Activated CD4-positive, alpha-beta T cell treated with anti-CD3 and anti-CD28 coated beads for 36 hours (primary cell): ENCODE measurements around the gene TECR. TPM values are rescaled to one million over a fixed set of nuclear protein-coding genes. Genes with fewer than 3 reads are reported as not detected.
"Not testable (repeated sequence)": the region's sequence is repeated elsewhere in the genome, so short reads cannot be mapped to it uniquely, and the experiment has no call there.

ENCODE experiments used
- ATAC-seq: fragments of 200-7000 bp; cut with Tn5 transposase; one replicate; pipeline ENCODE4 v1.10.0; 2021; ENCODE audit warnings: mild to moderate bottlenecking, moderate library complexity
- CTCF ChIA-PET: fragments of 350-600 bp; sonication (Branson Sonifier 250); formaldehyde crosslinking; loops from one replicate; lab custom pipeline; 2021; ENCODE audit warnings: antibody characterized with exemption; lab: Charles Lee
- POLR2A ChIA-PET: fragments of 350-600 bp; sonication (Branson Sonifier 250); formaldehyde crosslinking; loops from one replicate; lab custom pipeline; 2021; ENCODE audit warnings: antibody characterized with exemption, inconsistent platforms; lab: Charles Lee
- DNase-seq: peaks from one replicate; pipeline ENCODE4 v3.0.0-alpha.2; 2020
- H3K27ac Mint-ChIP-seq: one replicate; pipeline ENCODE4 v1.8.0; 2021; ENCODE audit warnings: mixed read lengths
- H3K27me3 Mint-ChIP-seq: one replicate; pipeline ENCODE4 v1.8.0; 2021; ENCODE audit warnings: mixed read lengths
- H3K36me3 Mint-ChIP-seq: one replicate; pipeline ENCODE4 v1.8.0; 2021; ENCODE audit warnings: low read depth, mixed read lengths
- H3K4me1 Mint-ChIP-seq: one replicate; pipeline ENCODE4 v1.8.0; 2021; ENCODE audit warnings: mixed read lengths
- H3K4me3 Mint-ChIP-seq: one replicate; pipeline ENCODE4 v1.8.0; 2021; ENCODE audit warnings: mild to moderate bottlenecking, moderate library complexity, mixed read lengths
- H3K9me3 Mint-ChIP-seq: one replicate; pipeline ENCODE4 v1.8.0; 2021; ENCODE audit warnings: low read depth, mixed read lengths
- intact Hi-C, 2 experiments: fragments of 100-400 bp; cut with DNase I in 1 of 2; cut with micrococcal nuclease in 1 of 2; formaldehyde crosslinking; loops; one replicate each; pipeline versions ENCODE4 v1.14.2 to v1.15.1; 2022 to 2024; cut with DNase I, micrococcal nuclease
- total RNA-seq, 2 experiments: library from RNA; stranded (reverse); gene quantifications; one replicate each; pipeline ENCODE4 v1.2.3, GENCODE V29; 2021

The TECR gene
- total RNA-seq, 2 experiments from 2014 or later = 106 to 145 TPM

GRCh38 chr19:14495672-14496028 lies 33.7 kb upstream of the TECR start:
- H3K27ac Mint-ChIP-seq = peak overlapping the region; percentile 74
- peaks cover 21% of the 10 kb centered on the region for H3K4me1 Mint-ChIP-seq
- no peaks in the 10 kb centered on the region for H3K9me3 Mint-ChIP-seq
- ChIA-PET POLR2A (interaction anchor here (1.2 kb wide), 1 partner anchor 22 kb away, joined by 3 read pairs; the partner anchor contains the start of gene DNAJB1), CTCF (interaction anchor here (0.6 to 3.4 kb wide), 8 partner anchors 10 to 359 kb away, joined by 3 to 10 read pairs (median 4); partner anchors contain the start of gene ASF1B)
- H3K27me3 Mint-ChIP-seq = no peaks in the 10 kb centered on the region
- peak overlapping the region; percentile 80 for H3K4me3 Mint-ChIP-seq
- DNase-seq = no peak
- intact Hi-C loops = loop anchor here in 1 of 2 experiments (1.0 kb wide), 2 partner anchors 23 to 34 kb away; partner anchors contain the start of genes DNAJB1 and TECR
- ATAC-seq = no peak
- H3K36me3 Mint-ChIP-seq = peaks cover 3% of the 10 kb centered on the region

DNA sequence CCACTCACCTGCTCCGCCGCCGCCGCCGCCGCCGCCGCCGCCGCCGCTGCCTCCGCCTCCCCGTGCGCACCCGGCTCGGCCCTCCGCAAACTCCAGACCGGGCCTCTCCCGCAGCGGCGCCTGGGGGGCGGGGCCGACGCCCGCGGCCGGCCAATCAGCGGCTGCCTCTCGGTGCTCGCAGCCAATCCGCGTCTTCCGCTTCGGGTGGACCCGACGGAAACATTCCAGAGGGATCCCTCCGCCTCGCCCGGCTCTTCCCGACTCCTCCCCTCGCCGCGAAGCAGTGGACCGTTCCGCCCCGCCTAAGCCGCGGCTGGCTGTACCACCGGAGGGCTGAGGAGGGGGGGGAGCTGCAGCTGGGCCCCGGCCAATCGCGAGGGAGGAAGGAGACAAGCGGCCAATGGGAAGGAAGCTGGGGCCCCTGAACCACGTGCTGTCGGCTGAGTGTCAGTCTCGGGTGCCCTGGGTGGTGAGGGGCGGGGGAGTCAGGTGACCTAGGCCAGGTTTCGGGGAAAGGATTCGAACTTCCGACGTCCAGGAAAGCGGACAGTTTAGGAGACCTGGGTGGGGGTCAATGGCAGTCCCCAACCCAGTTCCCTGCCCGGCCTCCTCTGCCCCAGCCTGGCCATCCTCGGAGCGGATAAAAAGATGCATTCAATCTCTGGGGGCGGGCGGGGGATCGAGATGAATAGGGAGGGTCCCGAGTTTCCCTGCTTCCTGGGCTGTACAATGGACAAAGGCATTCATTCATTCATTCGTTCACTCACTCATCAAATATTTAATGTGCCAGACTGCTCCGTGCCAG lies 33.2 kb upstream of the TECR start, which contains the start of gene GIPC1:
TSS of gene GIPC1 (minus strand) at position 99 of the 805 bp plus-strand sequence. CDS start 13,151 bp downstream, outside the sequence.
- H3K36me3 Mint-ChIP-seq = peaks cover 3% of the 10 kb centered on the region
- peaks cover 21% of the 10 kb centered on the region for H3K4me1 Mint-ChIP-seq
- intact Hi-C loops = loop anchor here in 1 of 2 experiments (1.0 kb wide), 2 partner anchors 22 to 33 kb away; partner anchors contain the start of genes DNAJB1 and TECR
- ChIA-PET POLR2A (interaction anchor here (0.6 to 1.2 kb wide), 2 partner anchors 21 to 360 kb away, joined by 3 read pairs; partner anchors contain the start of genes ASF1B and DNAJB1), CTCF (interaction anchor here (0.6 to 3.4 kb wide), 10 partner anchors 9 to 360 kb away, joined by 3 to 10 read pairs (median 4); partner anchors contain the start of gene ASF1B)
- no peaks in the 10 kb centered on the region for H3K27me3 Mint-ChIP-seq
- peak within 1 kb of the TSS; percentile 74 for H3K27ac Mint-ChIP-seq
- ATAC-seq = peak; percentile 94
- H3K4me3 Mint-ChIP-seq = peak within 1 kb of the TSS; percentile 80
- no peaks in the 10 kb centered on the region for H3K9me3 Mint-ChIP-seq
- DNase-seq = peak; percentile 89

DNA sequence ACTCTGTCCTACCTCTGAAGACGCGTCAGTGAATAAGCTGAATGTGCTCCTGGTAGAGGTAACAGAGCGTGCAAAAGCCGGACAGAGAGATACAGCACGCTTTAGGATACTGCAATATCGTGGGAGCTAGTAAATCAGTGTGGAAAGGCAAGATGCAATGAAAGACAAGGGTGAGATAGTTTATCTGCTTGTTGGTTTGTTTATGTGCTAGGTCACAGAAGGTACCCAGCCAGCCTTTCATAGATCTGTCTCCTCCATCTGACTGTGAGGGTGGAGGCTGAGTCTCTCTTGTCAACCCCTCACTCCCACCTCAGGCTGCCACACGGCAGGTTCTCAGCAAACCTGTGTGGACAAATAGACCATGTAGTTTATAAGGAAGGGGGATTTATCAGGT lies 32.6 kb upstream of the TECR start:
- intact Hi-C loops = loop anchor here in 1 of 2 experiments (1.0 kb wide), 3 partner anchors 21 to 290 kb away; partner anchors contain the start of genes DNAJB1 and TECR
- ChIA-PET POLR2A (interaction anchor here (0.6 kb wide), 1 partner anchor 360 kb away, joined by 3 read pairs; the partner anchor contains the start of gene ASF1B), CTCF (interaction anchor here (0.5 to 3.4 kb wide), 6 partner anchors 8 to 414 kb away, joined by 3 to 9 read pairs (median 4); no protein-coding TSS in a partner anchor)
- no peak for DNase-seq
- no peaks in the 10 kb centered on the region for H3K9me3 Mint-ChIP-seq
- no peaks in the 10 kb centered on the region for H3K36me3 Mint-ChIP-seq
- no peak for ATAC-seq
- no peaks in the 10 kb centered on the region for H3K27me3 Mint-ChIP-seq
- H3K4me3 Mint-ChIP-seq = peak overlapping the region; percentile 80
- H3K4me1 Mint-ChIP-seq = peaks cover 21% of the 10 kb centered on the region
- H3K27ac Mint-ChIP-seq = peak overlapping the region; percentile 65

DNA sequence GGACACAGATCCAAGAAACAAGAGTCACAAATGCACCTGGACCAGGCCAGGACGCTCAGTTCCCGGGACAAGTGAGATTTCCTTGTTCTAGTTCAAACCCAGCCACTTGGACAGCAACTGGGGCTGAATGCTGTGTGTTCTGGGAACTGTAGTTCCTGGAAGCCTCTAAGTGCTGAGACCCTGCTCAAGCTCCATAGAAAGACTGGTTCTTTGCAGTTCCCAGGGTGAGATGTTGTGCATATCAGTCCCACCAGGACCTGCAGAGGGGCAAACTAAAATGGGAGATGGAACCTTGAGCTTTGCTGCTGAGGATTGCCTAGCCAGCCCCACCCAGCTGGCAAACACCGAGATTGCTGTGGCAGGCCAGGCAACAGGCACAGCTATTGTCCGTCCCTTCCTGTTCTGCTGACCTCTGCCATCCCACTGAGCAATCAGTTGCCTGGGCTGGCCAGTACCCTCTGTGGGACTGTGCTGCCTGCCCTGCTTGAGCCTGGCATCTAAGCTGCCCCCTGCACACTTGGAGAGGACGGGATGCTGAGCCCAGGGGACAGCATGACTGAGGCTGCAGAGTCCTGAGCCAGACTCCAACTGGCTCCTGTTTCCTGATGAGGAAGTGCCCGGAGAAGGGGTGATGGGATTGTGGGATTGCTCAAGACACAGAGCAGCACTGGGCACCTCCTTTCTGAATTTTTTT lies 32.0 kb upstream of the TECR start:
- POLR2A ChIA-PET = interaction anchor here (0.6 kb wide), 2 partner anchors 40 to 162 kb away, joined by 3 to 4 read pairs; no protein-coding TSS in a partner anchor
- CTCF ChIA-PET = interaction anchor here (0.5 to 3.4 kb wide), 7 partner anchors 8 to 1363 kb away, joined by 3 to 9 read pairs (median 4); no protein-coding TSS in a partner anchor
- Mint-ChIP-seq H3K4me3 (peak overlapping the region; percentile 80), H3K9me3 (no peaks in the 10 kb centered on the region), H3K27me3 (no peaks in the 10 kb centered on the region), H3K27ac (no peak overlapping the region), H3K4me1 (peaks cover 21% of the 10 kb centered on the region), H3K36me3 (no peaks in the 10 kb centered on the region)
- DNase-seq = no peak
- no peak for ATAC-seq
- intact Hi-C loops = loop anchor here in 1 of 2 experiments (1.0 kb wide), 1 partner anchor 290 kb away; no protein-coding TSS in a partner anchor

DNA sequence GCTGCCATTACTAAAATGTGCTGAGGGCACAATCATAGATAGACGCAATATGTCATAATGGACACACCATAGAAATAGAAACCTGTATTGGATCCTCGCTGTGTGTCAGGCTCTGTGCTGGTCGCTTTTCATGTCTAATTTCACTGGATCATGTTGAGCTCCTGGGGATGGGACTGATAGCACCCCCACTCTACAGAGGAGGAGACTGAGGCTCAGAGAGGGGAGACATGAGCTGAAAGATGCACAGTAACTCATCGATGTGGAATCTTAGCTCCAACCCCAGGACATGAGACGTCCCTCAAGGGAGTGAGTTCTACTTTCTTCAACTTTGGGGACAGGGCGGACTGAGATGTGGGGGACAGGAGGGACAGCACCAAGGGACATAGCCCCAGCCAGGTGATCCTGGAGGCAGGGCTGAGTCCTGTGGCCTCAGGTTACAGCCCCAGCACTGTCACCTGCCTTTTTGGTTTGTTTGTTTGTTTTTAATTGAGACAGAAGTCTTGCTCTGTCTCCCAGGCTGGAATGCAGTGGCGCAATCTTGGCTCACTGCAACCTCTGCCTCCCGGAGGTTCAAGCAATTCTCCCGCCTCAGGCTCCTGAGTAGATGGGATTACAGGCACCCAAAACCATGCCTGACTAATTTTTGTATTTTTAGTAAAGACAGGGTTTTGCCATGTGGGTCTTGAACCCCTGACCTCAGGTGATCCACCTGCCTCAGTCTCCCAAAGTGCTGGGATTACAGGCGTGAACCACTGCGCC lies 26.9 kb upstream of the TECR start:
- no peaks in the 10 kb centered on the region for H3K27me3 Mint-ChIP-seq
- peaks cover 35% of the 10 kb centered on the region for H3K4me1 Mint-ChIP-seq
- H3K9me3 Mint-ChIP-seq = no peaks in the 10 kb centered on the region
- ATAC-seq (no peak), DNase-seq (no peak)
- intact Hi-C loops = no loop called here
- no peak overlapping the region for H3K4me3 Mint-ChIP-seq
- H3K36me3 Mint-ChIP-seq = no peaks in the 10 kb centered on the region
- ChIA-PET POLR2A (no interaction called here), CTCF (interaction anchor here (0.7 to 2.8 kb wide), 3 partner anchors 18 to 22 kb away, joined by 3 to 9 read pairs (median 3); no protein-coding TSS in a partner anchor)
- no peak overlapping the region for H3K27ac Mint-ChIP-seq

DNA sequence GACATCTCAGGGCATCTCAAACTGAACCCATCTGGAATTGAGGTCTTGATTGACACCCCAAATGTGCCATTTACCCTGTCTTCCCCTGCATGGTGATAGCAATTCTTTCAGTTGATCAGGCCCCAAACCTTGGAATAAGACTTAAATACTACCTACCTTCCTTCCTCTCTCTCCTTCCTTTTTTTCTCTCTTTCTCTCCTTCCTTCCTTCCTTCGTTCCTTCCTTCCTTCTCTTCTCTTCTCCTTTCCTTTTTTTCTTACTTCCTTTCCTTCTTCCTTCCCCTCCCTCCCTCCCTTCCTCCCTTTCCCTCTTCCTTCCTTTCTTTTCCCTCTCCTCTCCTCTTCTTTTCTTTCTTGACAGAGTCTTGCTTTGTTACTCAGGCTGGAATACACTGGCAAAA lies 26.1 kb upstream of the TECR start:
- no peak for DNase-seq
- H3K27ac Mint-ChIP-seq = no peak overlapping the region
- ATAC-seq = no peak
- no peaks in the 10 kb centered on the region for H3K9me3 Mint-ChIP-seq
- intact Hi-C loops = no loop called here
- no peaks in the 10 kb centered on the region for H3K36me3 Mint-ChIP-seq
- peaks cover 43% of the 10 kb centered on the region for H3K4me1 Mint-ChIP-seq
- ChIA-PET CTCF (interaction anchor here (0.9 to 1.8 kb wide), 7 partner anchors 9 to 34 kb away, joined by 3 to 7 read pairs (median 4); no protein-coding TSS in a partner anchor), POLR2A (no interaction called here)
- no peaks in the 10 kb centered on the region for H3K27me3 Mint-ChIP-seq
- H3K4me3 Mint-ChIP-seq = no peak overlapping the region

DNA sequence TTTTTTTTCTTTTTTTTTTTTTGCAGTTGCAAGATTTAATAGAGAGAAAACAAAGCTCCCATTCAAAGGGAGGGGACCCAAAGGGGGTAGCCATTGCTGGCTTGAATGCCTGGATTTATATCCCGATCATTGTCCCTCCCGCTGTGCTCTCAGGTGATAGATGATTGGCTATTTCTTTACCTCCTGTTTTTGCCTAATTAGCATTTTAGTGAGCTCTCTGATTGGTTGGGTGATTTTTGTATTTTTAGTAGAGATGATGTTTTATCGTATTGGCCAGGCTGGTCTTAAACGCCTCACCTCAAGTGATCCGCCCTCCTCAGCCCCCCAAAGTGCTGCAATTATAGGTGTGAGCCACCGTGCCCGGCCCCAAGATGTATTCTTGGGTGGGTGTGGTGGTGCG lies 24.8 kb upstream of the TECR start:
- ATAC-seq, H3K27ac Mint-ChIP-seq, POLR2A ChIA-PET, H3K9me3 Mint-ChIP-seq, H3K4me3 Mint-ChIP-seq, H3K36me3 Mint-ChIP-seq, H3K27me3 Mint-ChIP-seq, DNase-seq: not testable (repeated sequence)
- CTCF ChIA-PET = interaction anchor here (0.6 to 2.5 kb wide), 19 partner anchors 8 to 178 kb away, joined by 3 to 11 read pairs (median 4); partner anchors contain the start of gene GIPC1
- intact Hi-C loops = loop anchor here in 1 of 2 experiments (2.0 kb wide), 1 partner anchor 46 kb away; no protein-coding TSS in a partner anchor
- H3K4me1 Mint-ChIP-seq = peaks cover 48% of the 10 kb centered on the region

DNA sequence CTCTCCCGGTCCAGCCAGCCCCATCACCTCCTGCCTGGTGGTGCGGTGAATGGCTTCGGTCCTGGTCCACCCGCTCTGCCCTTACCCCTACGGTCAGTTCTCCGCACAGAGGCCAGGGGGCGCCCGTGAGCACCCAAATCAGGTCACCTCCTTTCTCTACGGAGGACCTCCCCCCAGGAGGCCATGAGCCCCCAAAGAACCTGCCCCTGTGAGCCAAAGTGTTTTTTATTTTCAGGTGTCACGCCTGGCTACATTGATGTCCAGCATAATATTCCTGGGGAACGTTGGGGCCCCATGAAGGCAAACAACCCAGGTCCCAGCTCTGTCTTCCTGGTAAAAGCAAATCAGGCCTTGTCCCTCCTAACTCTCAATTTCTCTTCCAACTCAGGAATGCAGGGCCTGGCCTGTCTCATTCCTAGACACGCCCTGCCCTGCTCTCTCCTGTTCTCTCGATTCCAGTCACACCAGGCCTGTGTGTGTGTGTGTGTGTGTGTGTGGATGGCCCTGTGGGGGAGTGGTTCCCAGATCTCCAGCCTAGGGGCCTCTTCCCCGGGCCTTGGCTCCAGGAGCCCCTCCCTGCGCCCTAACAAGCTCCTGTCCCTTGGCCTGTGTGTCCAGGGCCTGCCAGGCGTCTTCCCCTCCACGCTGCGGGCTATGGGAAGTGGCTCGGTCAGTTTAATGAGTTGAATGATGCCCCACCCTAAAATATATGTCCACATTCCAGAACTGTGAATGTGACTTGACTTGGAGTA lies 23.7 kb upstream of the TECR start:
- H3K9me3 Mint-ChIP-seq = no peaks in the 10 kb centered on the region
- ATAC-seq (peak; percentile 76), DNase-seq (peak; percentile 89)
- H3K4me3 Mint-ChIP-seq = no peak overlapping the region
- H3K27me3 Mint-ChIP-seq = no peaks in the 10 kb centered on the region
- peaks cover 56% of the 10 kb centered on the region for H3K4me1 Mint-ChIP-seq
- ChIA-PET CTCF (interaction anchor here (0.6 to 2.5 kb wide), 24 partner anchors 9 to 1477 kb away, joined by 3 to 11 read pairs (median 4); partner anchors contain the start of genes ASF1B, DNAJB1 and GIPC1), POLR2A (interaction anchor here (0.6 to 2.0 kb wide), 5 partner anchors 12 to 1021 kb away, joined by 3 to 12 read pairs (median 3); partner anchors contain the start of genes ASF1B and DNAJB1)
- intact Hi-C loops = loop anchor here in 1 of 2 experiments (2.0 kb wide), 1 partner anchor 45 kb away; no protein-coding TSS in a partner anchor
- no peaks in the 10 kb centered on the region for H3K36me3 Mint-ChIP-seq
- peak overlapping the region; percentile 66 for H3K27ac Mint-ChIP-seq

- Mint-ChIP-seq H3K9me3 (no peaks in the 10 kb centered on the region), H3K36me3 (peaks cover 4% of the 10 kb centered on the region), H3K27me3 (no peaks in the 10 kb centered on the region), H3K27ac (peak overlapping the region; percentile 81), H3K4me1 (peaks cover 64% of the 10 kb centered on the region), H3K4me3 (no peak overlapping the region)
- DNase-seq (peak; percentile 31), ATAC-seq (no peak)
- POLR2A ChIA-PET = interaction anchor here (2.1 kb wide), 1 partner anchor 11 kb away, joined by 12 read pairs; the partner anchor contains the start of gene DNAJB1
- CTCF ChIA-PET = interaction anchor here (1.0 to 1.6 kb wide), 3 partner anchors 10 to 78 kb away, joined by 3 to 9 read pairs (median 9); partner anchors contain the start of genes DNAJB1 and GIPC1
- intact Hi-C loops = no loop called here
Measured at GRCh38 chr19:14507704-14508542, 21.5 kb upstream of the TECR start.
